Amniotic stem cell (primary cell): ENCODE results near the gene CD55.
"Not testable (repeated sequence)": the region's sequence is repeated elsewhere in the genome, so short reads cannot be mapped to it uniquely, and the experiment has no call there.

Experiments used
- DNase-seq: peaks from one replicate; lab custom pipeline; 2025; lab: John Stamatoyannopoulos, UW

Gene CD55

DNA sequence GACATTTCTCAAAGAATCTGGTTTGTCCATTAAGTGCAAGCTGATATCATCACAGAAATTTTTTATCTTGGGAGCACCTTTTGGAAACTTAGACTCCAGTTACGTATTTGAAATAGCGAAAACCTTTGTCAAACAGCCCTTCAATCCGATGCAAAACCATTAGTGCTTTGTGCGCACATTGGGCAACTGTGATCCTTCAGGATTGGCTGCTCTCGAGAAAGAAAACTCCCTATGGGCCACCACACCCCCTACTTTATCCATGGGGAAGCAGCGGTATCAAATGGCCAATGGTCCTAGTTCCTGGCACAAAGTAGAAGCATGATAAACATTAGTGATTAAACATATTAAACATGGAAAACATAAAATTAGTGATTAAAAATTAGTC, 16.0 kb upstream of the CD55 start:
- DNase-seq: no peak

GRCh38 chr1:207306023-207306422, 15.5 kb upstream of the CD55 start:
- DNase-seq: no peak

DNA sequence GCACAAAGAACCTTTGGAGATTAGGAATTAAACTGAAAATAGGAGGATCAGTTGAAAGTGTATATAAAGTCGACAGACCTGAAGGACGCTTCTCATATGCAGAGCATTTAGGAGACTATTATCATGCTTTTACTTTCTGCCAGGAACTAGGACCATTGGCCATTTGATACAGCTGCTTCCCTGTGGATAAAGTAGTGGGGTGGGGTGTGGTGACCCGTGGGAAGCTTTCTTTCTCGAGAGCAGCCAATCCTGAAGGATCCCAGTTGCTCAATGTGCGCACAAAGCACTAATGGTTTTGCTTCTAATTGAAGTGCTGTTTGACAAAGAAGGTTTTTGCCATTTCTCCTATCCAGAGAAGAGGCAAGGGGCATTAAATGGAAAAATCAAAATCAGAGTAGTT, 14.9 kb upstream of the CD55 start:
- DNase-seq: no peak

DNA sequence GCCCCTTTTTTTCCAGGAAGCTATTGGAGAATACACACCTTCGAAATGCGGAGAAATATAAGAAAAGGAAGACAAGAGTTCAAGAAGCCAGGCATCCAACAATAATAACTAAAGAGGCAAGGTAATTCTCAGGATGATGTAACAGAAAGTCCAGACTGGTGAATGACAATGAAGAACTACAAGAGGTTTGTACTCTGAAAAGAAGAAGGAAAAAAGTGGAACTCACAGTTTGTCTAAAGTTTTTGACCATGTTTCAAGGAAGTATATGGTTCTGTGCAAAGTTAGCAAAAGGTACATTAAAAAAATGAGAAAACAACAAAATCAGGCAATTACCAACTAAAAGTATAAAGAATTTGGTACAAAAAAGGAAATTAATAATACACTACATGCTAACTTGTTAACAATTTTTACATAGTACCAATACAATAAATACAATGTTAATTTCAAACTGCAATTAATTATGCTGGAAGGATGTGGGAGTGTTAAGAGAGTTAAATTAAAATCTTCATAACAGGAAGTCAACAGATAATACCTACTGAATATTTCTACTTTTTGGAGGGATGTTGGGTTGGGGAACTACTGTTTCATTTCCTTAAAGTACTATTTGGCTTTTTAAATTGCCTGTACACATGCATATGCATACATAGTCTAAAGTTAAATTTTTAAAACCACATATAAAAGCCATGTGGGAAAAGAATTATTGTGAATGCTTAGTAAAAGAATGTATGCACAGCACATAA, 12.9 kb upstream of the CD55 start:
- no peak for DNase-seq

- DNase-seq: no peak
Observed at GRCh38 chr1:207309745-207310273, 11.7 kb upstream of the CD55 start.

DNA sequence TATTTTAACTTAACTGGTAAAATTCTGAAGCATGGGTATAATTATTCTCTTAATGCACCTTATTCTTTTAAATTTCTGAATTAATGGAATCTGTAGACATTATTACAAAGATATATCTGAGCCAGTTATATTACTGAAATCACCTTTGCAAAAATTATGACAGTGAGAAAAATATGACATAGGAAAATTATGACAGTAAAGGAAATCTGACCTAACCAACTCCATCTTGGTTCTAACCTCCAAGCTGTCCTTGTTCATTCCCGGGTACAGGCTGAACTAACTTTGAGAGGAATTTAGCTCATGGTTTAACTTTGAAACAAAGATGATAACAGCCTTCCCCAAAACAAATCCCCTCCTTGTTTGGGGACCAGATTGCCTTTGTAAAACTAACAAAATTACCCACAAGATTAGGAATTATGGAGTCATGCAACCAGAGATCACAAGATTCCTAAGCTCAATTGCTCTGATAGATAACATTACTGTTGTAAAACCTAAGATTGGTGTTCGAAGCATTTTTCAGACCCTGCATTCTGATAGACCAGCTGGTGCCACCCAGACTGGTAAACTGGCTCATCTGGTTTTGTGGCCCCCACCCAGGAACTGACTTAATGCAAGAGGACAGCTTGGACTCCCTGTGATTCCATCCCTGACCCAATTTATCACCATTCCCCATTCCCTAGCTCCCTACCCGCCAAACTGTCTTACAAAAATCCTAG, 9.4 kb upstream of the CD55 start:
- no peak for DNase-seq

GRCh38 chr1:207312604-207312920, 8.9 kb upstream of the CD55 start:
- no peak for DNase-seq

DNA sequence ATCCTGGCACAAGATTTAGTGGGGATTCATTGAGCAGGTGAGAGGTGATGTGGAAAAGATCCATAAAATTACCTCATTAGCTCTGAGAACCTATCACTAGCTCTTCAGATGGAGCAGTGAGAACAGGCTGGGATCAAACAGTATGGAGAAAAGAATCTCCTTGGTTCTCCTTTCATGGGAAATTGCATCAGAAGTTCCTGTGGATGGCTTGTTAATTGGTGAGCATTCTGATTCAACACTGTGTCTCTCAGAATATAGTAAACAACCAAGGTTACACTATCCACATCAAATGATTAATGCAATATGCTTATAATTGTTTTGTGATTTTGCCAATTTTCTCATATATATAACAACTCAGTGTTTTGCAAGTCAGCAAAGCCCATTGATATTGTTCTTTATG, 8.3 kb upstream of the CD55 start:
- no peak for DNase-seq

DNA sequence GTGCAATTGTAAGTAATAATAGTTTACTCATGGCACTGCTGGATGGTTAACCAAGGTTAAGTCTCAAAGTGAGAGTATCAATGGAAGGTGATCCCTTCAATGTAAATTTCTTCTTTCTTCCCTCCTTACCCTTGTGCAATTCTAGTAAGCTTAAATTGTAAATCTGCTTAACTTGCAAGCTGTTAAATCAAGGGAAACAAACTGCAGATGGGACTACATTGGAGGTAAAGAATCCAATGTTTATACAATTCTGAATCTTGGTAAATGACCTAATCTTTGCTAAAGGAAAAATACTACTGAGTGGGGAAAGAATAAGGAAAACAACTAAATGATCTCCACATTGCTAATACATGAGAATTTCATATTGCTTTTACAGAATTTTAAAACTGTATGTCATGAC, 6.7 kb upstream of the CD55 start:
- DNase-seq: no peak

GRCh38 chr1:207315435-207315834, 6.0 kb upstream of the CD55 start:
- DNase-seq: no peak

GRCh38 chr1:207316141-207316540, 5.3 kb upstream of the CD55 start:
- DNase-seq: no peak

DNA sequence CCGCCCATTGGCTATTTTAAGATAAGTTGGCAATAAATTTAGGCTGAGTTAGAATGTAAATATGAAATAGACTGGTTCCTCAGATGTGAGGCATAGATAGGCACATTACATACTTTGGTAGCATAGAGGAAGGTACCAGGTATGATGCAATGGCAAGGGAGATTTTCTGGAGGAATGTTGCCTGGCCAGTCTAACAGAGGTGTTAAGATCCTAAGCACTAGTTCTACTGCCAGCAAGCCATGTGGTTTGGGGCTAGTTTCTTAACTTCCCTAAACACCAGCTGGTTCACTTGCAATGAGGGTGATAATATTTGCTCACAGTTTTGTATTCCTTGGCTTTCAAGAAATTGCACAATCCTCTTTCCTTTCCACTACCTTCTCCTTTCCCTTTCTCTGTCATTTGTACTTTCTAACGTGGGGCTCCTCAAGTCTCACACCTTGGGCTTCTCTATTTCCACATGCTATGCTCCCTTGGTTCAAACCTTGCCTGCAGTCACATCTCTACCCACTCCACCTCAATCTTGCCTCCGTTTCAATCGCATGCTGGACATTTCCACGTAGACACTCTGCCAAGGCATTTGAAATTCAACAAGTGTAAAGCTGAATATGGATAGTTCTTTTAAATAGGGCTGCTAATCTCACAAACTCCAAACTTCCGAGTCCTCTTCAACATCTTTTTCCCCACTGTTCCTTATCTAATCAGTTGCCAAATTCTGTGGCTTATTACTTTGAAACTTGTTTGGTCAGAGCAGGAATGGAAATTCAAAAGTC, 4.7 kb upstream of the CD55 start:
- no peak for DNase-seq

- no peak for DNase-seq
Observed at GRCh38 chr1:207317561-207317960, 3.9 kb upstream of the CD55 start.

DNA sequence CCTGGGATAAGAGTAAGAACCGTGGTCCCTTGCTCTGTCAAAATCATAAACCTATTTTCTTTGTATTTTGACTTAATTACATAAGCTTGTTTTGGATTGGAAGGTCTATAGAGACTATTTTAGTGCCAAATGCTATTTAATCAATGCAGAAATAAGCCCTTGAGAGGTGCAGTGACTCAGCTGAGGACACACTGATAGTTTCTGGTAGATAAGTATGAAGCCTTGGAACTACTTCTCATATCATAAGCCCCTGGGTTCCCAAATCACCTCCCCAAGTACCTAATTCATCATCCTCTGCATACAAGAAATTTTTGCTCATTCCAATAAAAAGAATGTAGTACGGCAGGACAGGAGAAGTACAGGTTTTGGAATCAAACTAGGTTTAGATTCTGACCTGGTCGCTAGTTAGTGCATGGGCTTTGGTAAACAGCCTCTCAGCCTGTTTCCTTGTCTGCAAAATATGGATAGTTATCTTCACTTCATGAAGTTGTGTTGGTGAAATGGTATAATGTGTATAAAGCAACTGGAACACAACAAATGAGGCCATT, 3.3 kb upstream of the CD55 start:
- DNase-seq: no peak

GRCh38 chr1:207319199-207319598, 2.3 kb upstream of the CD55 start:
- DNase-seq: no peak

- DNase-seq: not testable (repeated sequence)
Observed at GRCh38 chr1:207320105-207320504, 1.4 kb upstream of the CD55 start.

GRCh38 chr1:207321790-207322645, 540 bp downstream of the CD55 start:
- peak; percentile 4 for DNase-seq

- no peak for DNase-seq
Observed at GRCh38 chr1:207323425-207324225, 2.1 kb downstream of the CD55 start.

DNA sequence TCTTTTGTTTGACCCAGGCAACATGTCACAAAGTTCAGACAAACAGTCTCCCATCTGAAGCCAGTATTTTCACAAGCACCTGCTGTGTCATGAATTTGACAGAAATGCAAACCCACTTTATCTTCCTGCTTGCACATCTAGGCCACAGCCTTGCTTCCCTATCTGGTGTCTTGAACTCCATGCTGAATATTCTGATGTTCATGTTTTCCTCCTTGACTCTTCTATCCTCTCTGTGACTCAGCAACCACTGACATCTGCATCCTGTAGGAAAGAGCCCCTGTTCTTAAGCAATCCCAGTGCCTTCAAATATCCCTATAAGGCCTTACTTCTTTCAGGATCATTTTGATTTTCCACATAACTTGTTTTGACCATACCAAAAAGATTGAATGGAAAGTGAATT, 6.5 kb downstream of the CD55 start:
- no peak for DNase-seq

DNA sequence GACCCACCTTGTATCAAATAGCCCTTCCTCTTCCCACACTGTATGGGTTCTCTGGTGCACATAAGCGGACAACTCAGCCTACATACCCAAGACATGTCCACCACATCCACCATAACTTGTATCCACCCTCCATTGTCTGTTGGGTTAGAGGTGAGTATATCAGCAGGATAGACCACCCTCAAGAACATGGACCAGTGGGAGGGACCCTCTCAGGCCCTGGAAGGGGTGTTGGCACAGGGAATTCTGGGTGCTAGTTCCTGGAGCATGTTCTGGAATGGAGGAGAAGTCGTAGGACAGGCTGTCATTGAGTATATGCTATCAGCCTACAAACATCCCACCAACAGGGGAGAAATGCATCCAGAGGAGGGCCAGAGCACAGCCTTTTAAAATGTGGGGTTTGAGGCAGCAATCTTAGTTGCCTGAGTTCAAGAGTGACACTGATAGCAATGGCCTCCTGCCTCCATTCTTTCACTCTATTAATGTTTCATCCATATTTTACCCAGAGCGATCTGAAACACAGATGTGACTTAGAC, 7.5 kb downstream of the CD55 start:
- DNase-seq: no peak

DNA sequence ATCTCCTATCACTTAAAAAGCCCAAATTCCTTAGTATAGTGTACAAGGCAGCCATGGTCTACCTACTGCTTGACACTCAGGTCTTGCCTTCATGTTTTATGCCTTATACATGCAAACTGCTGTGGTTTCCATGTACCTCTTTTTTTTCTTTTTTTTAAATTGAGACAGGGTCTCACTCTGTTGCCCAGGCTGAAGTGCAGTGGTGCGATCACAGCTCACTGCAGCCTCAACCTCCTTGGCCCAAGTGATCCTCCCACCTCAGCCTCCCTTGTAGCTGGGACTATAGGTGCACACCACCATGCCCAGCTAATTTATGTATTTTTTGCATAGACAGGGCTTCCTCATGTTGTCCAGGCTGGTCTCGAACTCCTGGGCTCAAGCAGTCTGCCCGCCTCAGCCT, 8.0 kb downstream of the CD55 start:
- DNase-seq: no peak
